HEK293T (cell line): ENCODE data around the gene TMEM26.
"Not testable (repeated sequence)": the region's sequence is repeated elsewhere in the genome, so short reads cannot be mapped to it uniquely, and the experiment has no call there.

Experiments
- CTCF ChIA-PET: fragments of 350-600 bp; formaldehyde crosslinking; extraction: SDS; loops from one replicate; lab custom pipeline; 2021; ENCODE audit warnings: antibody characterized with exemption, inconsistent platforms; lab: Yijun Ruan, JAX
- POLR2A ChIA-PET: fragments of 350-600 bp; formaldehyde crosslinking; extraction: SDS; loops from one replicate; lab custom pipeline; 2020; ENCODE audit warnings: antibody characterized with exemption, inconsistent platforms; lab: Yijun Ruan, JAX
- DNase-seq: peaks from one replicate; pipeline ENCODE4 v3.0.0; 2012; ENCODE audit warnings: mixed read lengths; ENCODE audit errors: extremely low spot score
- ARNT ChIP-seq: fragments of 450-650 bp; IDR thresholded peaks from 2 replicates; pipeline ENCODE4 v1.6.1; 2017; ENCODE audit warnings: mild to moderate bottlenecking
- BHLHE40 ChIP-seq: fragments of 450-650 bp; IDR thresholded peaks from 2 replicates; pipeline ENCODE4 v1.6.1; 2016; ENCODE audit warnings: mild to moderate bottlenecking, moderate library complexity, borderline replicate concordance
- CTBP1 ChIP-seq: fragments of 450-650 bp; IDR thresholded peaks from 2 replicates; pipeline ENCODE4 v1.6.1; 2016; ENCODE audit warnings: borderline replicate concordance
- ELF4 ChIP-seq: fragments of 450-650 bp; IDR thresholded peaks from 2 replicates; pipeline ENCODE4 v1.6.1; 2017; ENCODE audit warnings: antibody characterized with exemption
- FOXA1 ChIP-seq: fragments of 450-650 bp; IDR thresholded peaks from 2 replicates; pipeline ENCODE4 v1.6.1; 2016; ENCODE audit warnings: mild to moderate bottlenecking
- FOXK2 ChIP-seq: fragments of 450-650 bp; IDR thresholded peaks from 2 replicates; pipeline ENCODE4 v1.6.1; 2016; ENCODE audit warnings: mild to moderate bottlenecking
- FOXM1 ChIP-seq: fragments of 450-650 bp; IDR thresholded peaks from 2 replicates; pipeline ENCODE4 v1.6.1; 2017; ENCODE audit warnings: mild to moderate bottlenecking, borderline replicate concordance
- HDGF ChIP-seq: fragments of 450-650 bp; IDR thresholded peaks from 2 replicates; pipeline ENCODE4 v1.6.1; 2017; ENCODE audit warnings: antibody characterized with exemption, borderline replicate concordance
- L3MBTL2 ChIP-seq: fragments of 450-650 bp; conservative IDR thresholded peaks from 2 replicates; pipeline ENCODE4 v1.6.1; 2016; ENCODE audit warnings: mild to moderate bottlenecking
- LEF1 ChIP-seq: fragments of 450-650 bp; IDR thresholded peaks from 2 replicates; pipeline ENCODE4 v1.6.1; 2017; ENCODE audit warnings: mild to moderate bottlenecking, borderline replicate concordance
- NFRKB ChIP-seq: fragments of 450-650 bp; IDR thresholded peaks from 2 replicates; pipeline ENCODE4 v1.6.1; 2016; ENCODE audit warnings: mild to moderate bottlenecking, moderate library complexity
- PKNOX1 ChIP-seq: fragments of 450-650 bp; IDR thresholded peaks from 2 replicates; pipeline ENCODE4 v1.6.1; 2016
- SP1 ChIP-seq: fragments of 450-650 bp; IDR thresholded peaks from 2 replicates; pipeline ENCODE4 v1.6.1; 2017
- SUZ12 ChIP-seq: fragments of 450-650 bp; IDR thresholded peaks from 2 replicates; pipeline ENCODE4 v1.6.1; 2016; ENCODE audit warnings: mild to moderate bottlenecking
- TARDBP ChIP-seq: fragments of 450-650 bp; IDR thresholded peaks from 2 replicates; pipeline ENCODE4 v1.6.1; 2016
- ZNF384 ChIP-seq: fragments of 450-650 bp; IDR thresholded peaks from 2 replicates; pipeline ENCODE4 v1.6.1; 2016

TMEM26 gene

GRCh38 chr10:61385231-61386001 lies 67.8 kb downstream of the TMEM26 start:
- ChIA-PET CTCF (no interaction called here), POLR2A (no interaction called here)
- TF ChIP-seq BHLHE40 = no peak
- no peak for TF ChIP-seq FOXM1
- no peak for TF ChIP-seq FOXK2
- TF ChIP-seq TARDBP = no peak
- TF ChIP-seq L3MBTL2 = no peak
- no peak for TF ChIP-seq ELF4
- no peak for TF ChIP-seq SUZ12
- TF ChIP-seq ZNF384 = no peak
- TF ChIP-seq LEF1 = no peak
- TF ChIP-seq HDGF = no peak
- no peak for DNase-seq

- DNase-seq, POLR2A ChIA-PET, CTCF ChIA-PET: not testable (repeated sequence)
Observed at GRCh38 chr10:61381153-61381552, 72.0 kb downstream of the TMEM26 start.

GRCh38 chr10:61378865-61379264 lies 74.3 kb downstream of the TMEM26 start:
- ChIA-PET POLR2A (no interaction called here), CTCF (no interaction called here)
- TF ChIP-seq CTBP1 (no peak), SUZ12 (no peak), SP1 (no peak), ARNT (no peak), ZNF384 (no peak), ELF4 (no peak), PKNOX1 (no peak), L3MBTL2 (no peak), BHLHE40 (no peak), NFRKB (no peak), TARDBP (no peak), LEF1 (no peak), FOXK2 (no peak)
- no peak for DNase-seq

DNA sequence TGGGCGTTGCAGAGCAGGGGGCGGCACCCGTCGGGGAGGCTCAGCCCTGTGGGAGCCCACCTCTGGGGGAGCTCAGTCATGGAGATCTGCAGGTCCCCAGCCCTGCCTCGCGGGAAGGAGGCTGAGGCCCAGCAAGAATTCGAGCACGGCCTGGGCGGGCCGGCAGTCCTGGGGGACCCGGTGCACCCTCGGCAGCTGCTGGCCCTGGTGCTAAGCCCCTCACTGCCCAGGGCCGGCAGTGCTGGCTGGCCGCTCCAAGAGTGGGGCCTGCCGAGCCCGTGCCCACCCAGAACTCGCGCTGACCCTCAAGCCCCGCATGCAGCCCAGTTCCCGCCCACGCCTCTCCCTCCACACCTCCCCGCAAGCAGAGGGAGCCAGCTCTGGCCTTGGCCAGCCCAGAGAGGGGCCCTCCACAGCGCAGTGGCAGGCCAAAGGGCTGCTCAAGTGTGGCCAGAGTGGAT lies 76.2 kb downstream of the TMEM26 start:
- ChIA-PET POLR2A (no interaction called here), CTCF (no interaction called here)
- DNase-seq = no peak
- TF ChIP-seq SUZ12 = no peak
- TF ChIP-seq TARDBP = no peak
- no peak for TF ChIP-seq ZNF384
- TF ChIP-seq SP1 = no peak
- TF ChIP-seq LEF1 = no peak
- TF ChIP-seq FOXK2 = no peak
- no peak for TF ChIP-seq FOXM1
- TF ChIP-seq PKNOX1 = no peak
- TF ChIP-seq ARNT = no peak
- no peak for TF ChIP-seq HDGF

DNA sequence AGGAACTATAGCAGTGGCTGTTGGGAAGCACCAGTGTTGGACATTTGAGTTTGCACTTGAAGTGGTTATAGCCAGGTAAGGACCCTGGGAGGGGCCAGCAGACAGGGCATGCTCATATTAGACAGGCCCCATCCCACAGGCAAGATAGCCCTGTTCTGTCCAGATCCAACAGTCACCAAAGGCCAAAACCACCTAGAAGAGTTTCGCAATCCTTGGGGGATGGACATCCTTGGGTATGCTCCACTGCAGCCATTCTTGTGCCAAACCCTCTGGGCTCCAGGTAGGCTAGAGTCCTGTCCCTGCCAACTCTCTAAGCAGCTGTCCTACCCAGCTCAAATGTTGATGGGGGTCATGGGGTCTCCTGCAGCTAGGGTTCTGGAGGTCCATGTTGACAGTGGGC lies 76.8 kb downstream of the TMEM26 start:
- POLR2A ChIA-PET = no interaction called here
- CTCF ChIA-PET = no interaction called here
- DNase-seq = no peak
- no peak for TF ChIP-seq L3MBTL2
- TF ChIP-seq CTBP1 = no peak
- TF ChIP-seq FOXA1 = no peak
- no peak for TF ChIP-seq ELF4
- no peak for TF ChIP-seq BHLHE40
- no peak for TF ChIP-seq ARNT
- TF ChIP-seq SP1 = no peak

- DNase-seq = no peak
- POLR2A ChIA-PET = no interaction called here
- CTCF ChIA-PET = no interaction called here
- no peak for TF ChIP-seq HDGF
- no peak for TF ChIP-seq ARNT
- TF ChIP-seq SP1 = no peak
- TF ChIP-seq FOXA1 = no peak
- TF ChIP-seq CTBP1 = no peak
- no peak for TF ChIP-seq PKNOX1
- no peak for TF ChIP-seq SUZ12
- TF ChIP-seq FOXK2 = no peak
- no peak for TF ChIP-seq L3MBTL2
- no peak for TF ChIP-seq FOXM1
- TF ChIP-seq LEF1 = no peak
- TF ChIP-seq ZNF384 = no peak
- no peak for TF ChIP-seq TARDBP
- no peak for TF ChIP-seq BHLHE40
- no peak for TF ChIP-seq NFRKB
Observed at GRCh38 chr10:61366365-61366764, 86.8 kb downstream of the TMEM26 start.

- ChIA-PET POLR2A (no interaction called here), CTCF (no interaction called here)
- no peak for DNase-seq
- no peak for TF ChIP-seq FOXK2
Observed at GRCh38 chr10:61364619-61365018, 88.6 kb downstream of the TMEM26 start.
